IPS-18a (cell line): ENCODE measurements around the gene PTPRG.

ENCODE experiments used
- H3K27ac ChIP-seq: one replicate; pipeline ENCODE4 v1.5.1; 2013; ENCODE audit warnings: low read length
- H3K27me3 ChIP-seq: one replicate; pipeline ENCODE4 v1.6.1; 2013; ENCODE audit warnings: mild to moderate bottlenecking, low read length; ENCODE audit not compliant: control insufficient read depth, insufficient read depth
- H3K36me3 ChIP-seq: one replicate; pipeline ENCODE4 v1.6.1; 2013; ENCODE audit warnings: low read depth, low read length; ENCODE audit not compliant: control insufficient read depth
- H3K4me1 ChIP-seq: one replicate; pipeline ENCODE4 v1.6.1; 2013; ENCODE audit warnings: low read depth, low read length; ENCODE audit not compliant: control insufficient read depth
- H3K4me3 ChIP-seq: one replicate; pipeline ENCODE4 v1.5.1; 2013; ENCODE audit warnings: low read length
- H3K9ac ChIP-seq: one replicate; pipeline ENCODE4 v1.6.1; 2013; ENCODE audit warnings: mild to moderate bottlenecking, low read length, moderate library complexity
- H3K9me3 ChIP-seq: one replicate; pipeline ENCODE4 v1.6.1; 2013; ENCODE audit warnings: low read depth, low read length; ENCODE audit not compliant: control insufficient read depth

PTPRG gene

DNA sequence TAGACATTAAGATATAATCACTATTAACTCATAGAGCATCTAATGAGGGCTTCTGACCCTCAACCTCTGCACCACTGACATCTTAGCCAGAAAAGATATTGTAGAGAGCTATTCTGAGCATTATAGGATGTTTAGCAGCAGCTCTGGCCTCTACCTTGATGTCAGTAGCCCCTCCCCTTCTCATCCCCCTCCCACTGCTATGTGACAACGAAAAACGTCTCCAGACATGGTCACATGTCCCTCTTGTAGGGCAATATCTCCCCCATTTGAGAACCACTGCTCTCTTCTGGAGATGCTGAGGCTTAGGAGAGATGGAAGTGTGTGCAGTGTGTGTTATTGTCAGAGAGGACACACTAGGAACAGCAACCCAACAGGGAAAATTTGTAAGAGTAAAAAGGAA, 569.7 kb downstream of the PTPRG start:
- Histone ChIP-seq H3K4me1 (no peaks in the 10 kb centered on the region), H3K27me3 (no peaks in the 10 kb centered on the region), H3K9me3 (no peaks in the 10 kb centered on the region), H3K9ac (no peak overlapping the region), H3K36me3 (no peaks in the 10 kb centered on the region), H3K4me3 (no peak overlapping the region), H3K27ac (no peak overlapping the region)

DNA sequence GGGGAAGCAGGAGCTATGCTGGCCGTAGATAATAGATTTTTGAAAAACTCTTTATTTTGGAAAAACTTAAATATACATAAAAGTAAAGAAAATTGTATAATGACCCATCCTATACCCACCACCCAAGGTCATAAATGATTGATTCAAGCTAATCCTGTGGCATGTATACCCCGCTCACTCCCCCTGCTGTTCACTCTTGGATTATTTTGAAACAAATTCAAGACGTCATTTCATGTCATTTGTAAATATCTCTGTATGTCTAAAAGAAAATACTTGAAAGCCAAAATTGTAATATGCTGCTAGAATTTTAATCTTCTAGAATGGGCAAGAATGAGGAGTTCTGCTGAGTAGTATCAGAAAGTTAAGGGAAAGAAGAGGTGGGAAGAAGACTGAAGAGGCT, 570.2 kb downstream of the PTPRG start:
- Histone ChIP-seq H3K36me3 (no peaks in the 10 kb centered on the region), H3K4me3 (no peak overlapping the region), H3K4me1 (no peaks in the 10 kb centered on the region), H3K27me3 (no peaks in the 10 kb centered on the region), H3K9me3 (no peaks in the 10 kb centered on the region), H3K9ac (peak overlapping the region; percentile 4), H3K27ac (no peak overlapping the region)

DNA sequence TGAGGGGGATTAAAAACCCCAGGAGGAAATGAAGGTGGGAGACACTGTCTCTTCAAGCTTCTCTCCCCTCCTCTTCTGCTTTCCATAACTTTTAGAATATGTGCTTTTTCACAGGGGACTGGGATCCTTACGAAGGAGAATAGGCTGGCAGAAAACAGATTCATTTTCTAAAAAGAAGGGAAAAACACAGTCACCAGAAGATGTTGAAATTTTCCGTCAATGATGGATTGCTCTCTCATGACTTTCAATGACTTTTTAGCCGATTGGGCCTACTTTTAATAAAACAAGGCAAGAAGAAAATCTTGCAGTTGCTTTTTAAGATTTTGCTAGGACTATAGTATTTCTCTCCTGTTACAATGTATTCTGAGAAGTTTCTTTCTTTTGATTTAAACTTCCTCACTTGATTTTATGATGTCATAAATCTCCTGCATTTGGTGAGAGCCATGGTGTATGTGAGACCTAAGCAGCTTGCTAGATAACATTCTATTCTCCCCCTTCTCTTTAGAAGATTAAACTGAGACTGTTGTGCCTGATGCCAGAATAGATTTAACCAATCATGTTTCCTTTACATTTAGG, 570.7 kb downstream of the PTPRG start:
- no peak overlapping the region for H3K27ac ChIP-seq
- H3K9me3 ChIP-seq: no peaks in the 10 kb centered on the region
- no peaks in the 10 kb centered on the region for H3K4me1 ChIP-seq
- H3K36me3 ChIP-seq: no peaks in the 10 kb centered on the region
- no peaks in the 10 kb centered on the region for H3K27me3 ChIP-seq
- no peak overlapping the region for H3K4me3 ChIP-seq
- peak overlapping the region; percentile 4 for H3K9ac ChIP-seq

DNA sequence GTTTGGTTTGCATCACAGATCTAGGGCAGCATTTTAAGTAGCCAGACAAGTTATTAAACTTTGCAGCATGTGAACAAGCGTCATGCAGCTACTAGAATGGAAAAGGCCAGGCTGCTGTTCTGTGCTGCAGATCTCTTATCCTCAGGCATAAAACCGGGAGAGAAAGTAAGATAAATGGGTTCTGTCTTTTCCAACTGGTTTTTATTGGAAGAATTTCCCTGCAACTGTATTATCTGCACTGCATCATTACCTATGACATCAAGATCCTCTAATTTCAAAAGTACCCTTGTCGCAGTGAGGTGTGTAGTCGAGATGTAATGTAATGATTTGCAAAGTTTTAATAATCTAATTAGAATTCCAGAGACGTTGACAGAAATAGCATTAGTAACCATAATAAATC, 571.6 kb downstream of the PTPRG start:
- H3K9me3 ChIP-seq: no peaks in the 10 kb centered on the region
- no peak overlapping the region for H3K4me3 ChIP-seq
- H3K9ac ChIP-seq: no peak overlapping the region
- no peaks in the 10 kb centered on the region for H3K27me3 ChIP-seq
- H3K27ac ChIP-seq: no peak overlapping the region
- no peaks in the 10 kb centered on the region for H3K36me3 ChIP-seq
- H3K4me1 ChIP-seq: no peaks in the 10 kb centered on the region

DNA sequence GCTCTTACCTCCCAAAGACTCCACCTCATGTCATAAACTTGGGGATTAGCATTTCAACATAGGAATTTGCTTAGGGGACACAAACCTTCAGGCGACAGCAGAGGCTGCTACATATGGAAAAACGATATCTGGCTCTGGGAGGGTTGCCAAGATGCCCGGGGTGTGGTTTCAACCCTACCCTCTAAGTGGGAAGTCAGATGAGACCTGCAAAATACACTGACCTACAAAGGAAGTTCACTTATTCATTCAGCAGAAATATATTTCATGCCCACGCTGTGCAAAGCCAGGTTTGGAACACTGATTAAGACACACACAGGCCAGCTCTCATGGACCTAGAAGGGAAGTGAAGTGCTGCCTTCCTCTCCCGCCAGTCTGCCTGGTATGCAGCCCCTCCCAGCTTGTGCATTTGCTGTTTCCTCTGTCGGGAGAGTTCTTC, 572.7 kb downstream of the PTPRG start:
- Histone ChIP-seq H3K4me1 (no peaks in the 10 kb centered on the region), H3K4me3 (no peak overlapping the region), H3K27me3 (no peaks in the 10 kb centered on the region), H3K9me3 (no peaks in the 10 kb centered on the region), H3K27ac (no peak overlapping the region), H3K9ac (no peak overlapping the region), H3K36me3 (no peaks in the 10 kb centered on the region)

DNA sequence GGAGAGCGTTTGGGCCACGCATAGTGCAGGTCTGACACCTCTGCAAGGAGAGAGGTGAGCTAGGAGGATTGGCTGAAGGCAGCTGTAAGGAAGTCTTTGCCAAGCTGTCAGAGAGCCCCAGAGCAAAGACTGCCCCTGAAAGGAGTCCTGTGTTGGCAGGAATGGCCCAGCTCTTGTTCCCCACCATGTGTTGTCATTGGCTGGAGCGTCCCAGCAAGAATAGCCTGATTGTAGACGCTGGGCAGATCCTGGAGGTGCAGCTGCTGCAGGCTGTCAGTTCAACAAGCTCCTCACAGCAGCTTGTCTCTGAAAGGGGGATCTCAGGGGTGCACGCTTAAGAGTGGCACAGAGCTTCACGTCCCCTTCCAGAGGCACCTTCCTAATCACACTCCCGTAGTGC, 574.4 kb downstream of the PTPRG start:
- H3K27me3 ChIP-seq: no peaks in the 10 kb centered on the region
- no peaks in the 10 kb centered on the region for H3K9me3 ChIP-seq
- no peaks in the 10 kb centered on the region for H3K4me1 ChIP-seq
- H3K36me3 ChIP-seq: no peaks in the 10 kb centered on the region
- no peak overlapping the region for H3K4me3 ChIP-seq
- H3K27ac ChIP-seq: no peak overlapping the region
- no peak overlapping the region for H3K9ac ChIP-seq

DNA sequence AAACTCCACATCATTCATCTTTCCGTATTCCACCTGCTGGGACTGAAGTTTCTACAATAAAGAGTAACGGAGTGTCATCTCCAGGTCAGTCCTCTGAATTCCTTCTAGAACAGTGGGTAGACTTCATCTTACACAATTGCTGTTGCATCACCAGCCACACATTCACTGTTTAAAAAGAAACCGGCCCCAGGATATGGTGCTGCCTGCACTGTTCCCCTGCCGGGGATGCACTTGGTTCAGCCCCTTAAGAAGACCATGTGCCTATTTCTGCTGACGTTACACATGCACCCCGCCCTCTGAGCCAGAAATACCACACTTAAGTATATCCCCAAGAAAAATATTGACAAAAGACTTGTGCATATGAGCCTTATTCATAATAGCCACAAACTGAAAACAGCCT, 578.6 kb downstream of the PTPRG start:
- H3K4me3 ChIP-seq: no peak overlapping the region
- no peak overlapping the region for H3K9ac ChIP-seq
- no peaks in the 10 kb centered on the region for H3K36me3 ChIP-seq
- peaks cover 13% of the 10 kb centered on the region for H3K4me1 ChIP-seq
- H3K9me3 ChIP-seq: no peaks in the 10 kb centered on the region
- no peaks in the 10 kb centered on the region for H3K27me3 ChIP-seq
- no peak overlapping the region for H3K27ac ChIP-seq

DNA sequence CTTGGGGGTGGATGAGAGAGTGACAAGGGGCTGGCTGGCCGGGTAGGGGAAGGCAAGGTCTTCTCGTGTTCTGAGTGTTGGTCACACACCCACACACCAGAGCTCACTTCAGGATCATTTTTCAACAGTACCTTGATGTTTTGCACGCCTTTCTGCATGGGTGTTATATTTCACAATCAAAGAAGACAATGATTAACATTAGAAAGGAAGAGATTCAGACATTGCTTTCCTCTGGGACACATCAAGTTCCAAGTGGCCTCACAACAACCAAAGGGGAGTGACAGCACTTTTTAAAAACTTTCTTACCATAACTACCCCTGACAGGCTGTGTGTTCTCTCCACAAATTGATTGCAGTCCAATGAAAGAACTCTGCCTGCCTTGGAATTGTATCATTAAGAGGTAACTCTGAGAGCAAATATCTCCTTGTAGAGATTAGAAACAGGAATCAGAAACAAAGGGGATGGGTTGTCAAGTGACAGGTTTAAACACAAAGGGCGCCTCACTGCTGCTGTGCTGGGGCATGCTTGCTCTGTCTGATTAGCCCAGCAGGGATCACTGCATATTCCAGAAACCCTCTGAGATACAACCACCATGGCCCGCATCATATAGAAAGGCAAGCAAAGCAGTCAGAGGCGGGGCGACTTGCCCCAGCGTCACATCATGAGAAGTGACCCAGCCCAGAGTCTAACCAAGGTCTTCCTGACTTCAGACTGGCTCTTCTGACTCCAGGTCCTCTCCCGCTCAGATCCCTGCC, 581.1 kb downstream of the PTPRG start:
- no peaks in the 10 kb centered on the region for H3K36me3 ChIP-seq
- no peaks in the 10 kb centered on the region for H3K9me3 ChIP-seq
- peaks cover 13% of the 10 kb centered on the region for H3K4me1 ChIP-seq
- no peak overlapping the region for H3K4me3 ChIP-seq
- H3K9ac ChIP-seq: no peak overlapping the region
- H3K27ac ChIP-seq: no peak overlapping the region
- no peaks in the 10 kb centered on the region for H3K27me3 ChIP-seq

DNA sequence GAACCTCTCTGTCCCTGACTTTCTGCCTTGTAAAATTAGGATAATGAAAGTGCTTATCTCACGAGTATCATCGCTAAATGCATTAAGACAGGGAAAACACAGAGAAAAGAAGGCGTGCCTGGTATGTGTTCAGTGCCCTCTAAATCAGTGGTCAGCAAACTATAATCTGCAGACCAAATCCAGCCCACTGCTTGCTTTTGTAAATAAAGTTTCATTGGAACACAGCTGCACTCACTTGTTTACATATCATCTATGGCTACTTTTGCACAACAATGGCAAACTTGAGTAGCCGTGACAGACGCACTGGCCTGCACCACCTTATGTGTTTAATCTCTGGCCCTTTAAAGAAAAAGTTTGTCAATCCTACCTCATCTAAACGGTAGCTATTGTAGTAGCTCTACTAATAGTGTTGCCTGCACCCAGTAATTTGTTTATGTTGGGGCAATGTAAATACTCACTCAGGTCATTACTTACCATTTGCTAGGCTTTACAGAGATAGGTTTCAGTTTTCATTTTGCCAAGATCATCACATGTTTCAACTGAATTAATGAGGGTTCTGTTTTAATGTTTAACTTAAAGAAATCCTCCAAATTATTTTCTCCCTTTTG, 582.6 kb downstream of the PTPRG start:
- Histone ChIP-seq H3K4me3 (no peak overlapping the region), H3K4me1 (peaks cover 13% of the 10 kb centered on the region), H3K27ac (no peak overlapping the region), H3K36me3 (no peaks in the 10 kb centered on the region), H3K27me3 (no peaks in the 10 kb centered on the region), H3K9ac (no peak overlapping the region), H3K9me3 (no peaks in the 10 kb centered on the region)

DNA sequence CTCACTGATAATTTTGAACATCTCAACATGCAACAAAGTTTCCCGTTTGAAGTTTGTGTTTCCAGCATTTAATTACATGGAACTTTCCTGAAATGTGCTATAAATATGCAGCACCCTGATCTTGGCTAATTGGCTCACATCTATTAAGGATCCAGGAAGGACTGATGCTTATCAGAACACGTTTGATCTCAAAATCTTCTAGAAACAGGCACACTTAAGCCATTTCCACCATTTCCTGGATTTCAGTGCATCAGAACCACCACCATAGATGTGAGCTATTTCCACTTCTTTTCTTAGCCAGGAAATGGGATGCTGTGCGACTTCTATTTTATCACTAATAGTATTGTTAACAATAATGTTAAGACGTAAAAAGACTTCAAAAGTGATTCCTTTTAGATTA, 583.1 kb downstream of the PTPRG start:
- Histone ChIP-seq H3K9me3 (no peaks in the 10 kb centered on the region), H3K4me3 (no peak overlapping the region), H3K4me1 (peaks cover 13% of the 10 kb centered on the region), H3K27me3 (no peaks in the 10 kb centered on the region), H3K9ac (no peak overlapping the region), H3K36me3 (no peaks in the 10 kb centered on the region), H3K27ac (no peak overlapping the region)

DNA sequence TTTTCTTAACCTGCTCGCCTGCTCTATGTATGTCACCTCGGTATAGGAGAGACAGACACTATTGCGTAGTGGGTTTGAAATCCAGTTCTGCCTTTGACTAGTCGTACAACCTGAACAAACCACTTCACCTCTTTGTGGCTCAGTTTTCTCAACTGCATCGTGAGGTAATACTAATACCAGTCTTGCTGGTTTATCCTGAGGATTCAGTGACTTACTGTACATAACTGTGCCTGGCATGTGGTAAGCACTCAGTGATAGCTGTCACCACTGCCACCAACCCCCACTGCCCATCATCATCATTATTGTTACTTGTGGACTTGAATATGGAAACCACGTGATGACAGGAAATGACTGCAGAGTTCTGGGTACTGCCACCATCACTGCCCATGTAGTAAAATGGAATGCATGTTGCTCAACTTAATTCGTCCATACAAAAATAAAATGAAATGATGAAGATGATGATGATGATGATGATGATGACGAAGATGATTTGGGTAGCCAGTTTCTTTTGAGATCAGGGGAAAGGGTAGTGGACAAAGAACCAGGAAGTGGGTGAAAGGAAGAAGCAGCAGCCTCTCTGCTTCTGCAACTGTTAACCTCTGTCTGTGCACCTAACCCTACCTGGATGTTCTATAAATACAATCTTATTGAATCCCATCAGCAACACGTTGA, 583.9 kb downstream of the PTPRG start:
- Histone ChIP-seq H3K27me3 (no peaks in the 10 kb centered on the region), H3K9ac (no peak overlapping the region), H3K4me1 (peaks cover 13% of the 10 kb centered on the region), H3K9me3 (no peaks in the 10 kb centered on the region), H3K27ac (no peak overlapping the region), H3K36me3 (no peaks in the 10 kb centered on the region), H3K4me3 (no peak overlapping the region)
